Measurements from ENCODE around the gene GK.
"Not testable (repeated sequence)": the region's sequence is repeated elsewhere in the genome, so short reads cannot be mapped to it uniquely, and the experiment has no call there.

The GK gene

DNA sequence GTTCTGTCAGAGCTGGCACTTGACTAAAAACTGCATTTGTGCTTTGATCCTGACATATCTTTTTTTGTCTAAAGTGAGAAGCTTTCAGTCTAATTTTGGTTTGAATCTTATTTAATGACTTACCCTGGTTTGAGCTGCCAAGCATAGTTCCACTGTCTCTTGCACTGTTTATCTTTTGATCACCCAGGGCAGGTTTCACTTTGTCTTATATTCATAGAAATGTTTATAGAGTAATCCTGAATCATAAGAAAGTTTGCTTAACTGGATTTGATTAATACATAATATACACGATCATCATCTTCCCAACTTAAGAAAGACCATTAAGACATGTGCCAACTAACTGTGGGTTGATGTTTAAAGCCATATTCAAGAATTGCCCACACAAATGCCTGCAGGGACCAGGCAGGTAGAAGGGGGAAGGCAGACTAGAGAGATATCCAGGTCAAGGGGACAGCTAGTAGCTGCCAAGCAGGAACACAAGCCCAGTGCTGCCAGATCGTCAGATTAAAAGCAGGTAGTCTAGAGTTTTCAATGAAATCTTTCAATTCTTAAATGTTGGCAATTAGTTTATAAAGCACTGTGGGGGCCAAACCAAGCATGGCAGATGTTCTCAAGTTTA lies 1.9 kb downstream of the GK start:
- DNase-seq, result no peak

DNA sequence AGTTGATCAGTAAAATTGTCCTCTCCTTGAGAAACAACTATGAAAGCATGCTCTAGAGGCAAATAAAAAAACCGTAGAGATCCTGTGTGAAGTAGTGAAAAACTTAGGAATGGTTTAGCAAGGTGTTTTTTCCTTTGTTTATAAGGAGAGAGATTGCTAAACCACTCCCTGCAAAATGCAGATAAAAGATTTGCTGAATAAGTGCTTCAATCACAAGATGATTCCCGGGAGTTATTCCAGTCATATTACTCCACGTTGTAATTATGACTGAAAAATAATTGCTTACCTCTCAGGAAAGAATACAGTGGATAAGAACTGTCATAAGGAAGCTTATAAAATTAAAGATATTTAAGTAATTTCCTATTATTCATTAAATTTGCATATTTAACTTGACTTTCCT lies 2.8 kb downstream of the GK start:
- DNase-seq, result no peak

- no peak for DNase-seq
Measured at GRCh38 chrX:30657196-30658161, 4.3 kb downstream of the GK start.

DNA sequence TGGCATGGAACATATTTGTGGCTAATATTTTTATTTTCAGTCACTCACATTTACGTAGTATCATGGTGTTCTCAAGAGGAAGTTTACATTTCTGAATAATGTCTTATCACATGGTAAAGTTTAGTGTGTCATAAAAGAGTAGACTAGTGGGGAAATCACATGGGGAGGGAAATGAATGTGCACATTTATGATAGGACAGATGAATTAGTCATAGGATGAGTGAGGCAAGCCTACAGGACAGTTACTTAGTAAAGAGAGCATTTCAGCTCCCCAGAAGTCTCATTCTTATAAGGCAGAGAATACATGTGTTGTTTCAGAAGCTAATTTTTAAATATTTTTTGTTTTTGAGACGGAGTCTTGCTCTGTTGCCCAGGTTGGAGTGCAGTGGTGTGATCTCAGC lies 6.2 kb downstream of the GK start:
- no peak for DNase-seq

GRCh38 chrX:30661228-30661627 lies 8.0 kb downstream of the GK start:
- DNase-seq, result no peak

DNA sequence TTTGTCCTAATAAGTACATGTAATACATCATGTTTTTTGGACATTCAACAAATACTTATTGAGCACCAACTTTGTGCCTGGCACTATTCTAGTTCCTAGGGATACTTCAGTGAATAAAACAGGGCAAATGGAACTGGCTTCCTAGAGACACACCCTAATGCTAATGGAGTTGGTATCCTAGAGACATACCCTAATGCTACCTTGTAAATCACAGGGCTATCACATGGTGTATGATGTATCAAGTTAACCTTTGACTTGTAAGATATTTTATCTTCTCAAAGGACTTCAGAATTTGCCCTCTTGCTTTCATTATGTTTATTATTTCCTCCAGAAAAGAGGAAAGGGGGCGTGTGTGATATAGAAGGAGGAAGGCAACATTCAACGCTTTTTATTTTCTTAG lies 10.1 kb downstream of the GK start:
- no peak for DNase-seq

GRCh38 chrX:30665471-30665870 lies 12.2 kb downstream of the GK start:
- no peak for DNase-seq

DNA sequence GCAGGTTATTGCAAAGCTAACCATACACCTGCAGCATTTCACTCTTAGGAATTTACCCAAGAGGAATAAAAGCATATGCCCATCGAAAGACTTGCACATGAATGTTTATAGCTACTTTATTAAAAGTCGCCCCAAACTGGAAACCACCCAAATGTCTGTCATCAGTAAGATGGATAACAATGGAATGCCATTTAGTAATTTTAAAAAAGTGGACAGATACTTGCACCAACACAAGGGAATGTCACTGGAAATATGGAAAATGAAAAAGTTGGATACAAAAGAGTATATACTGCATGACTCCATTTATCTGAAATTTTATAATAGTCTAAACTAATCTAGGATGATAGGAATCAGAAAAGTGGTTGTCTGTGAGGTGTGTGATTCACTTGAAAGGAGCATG lies 12.9 kb downstream of the GK start:
- DNase-seq, result no peak

DNA sequence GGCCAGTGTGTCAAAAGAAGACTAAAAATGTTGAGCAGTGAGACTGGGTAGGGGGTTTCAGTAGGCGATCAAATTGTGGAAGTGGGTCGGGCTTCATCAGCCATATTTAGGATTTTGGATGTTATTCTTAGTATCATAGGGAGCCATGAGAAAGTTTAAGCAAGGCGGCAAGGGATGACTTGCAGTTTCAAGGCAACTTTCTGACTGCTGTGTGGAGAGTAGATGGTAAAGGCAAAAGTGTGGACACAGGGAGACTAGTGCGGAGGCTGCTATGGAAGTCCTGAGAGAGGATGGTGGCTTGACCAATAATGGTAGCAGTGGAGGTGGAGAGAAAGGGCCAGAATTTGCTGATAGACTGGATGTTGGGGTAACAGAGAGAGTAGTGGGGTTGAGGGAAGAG lies 15.4 kb downstream of the GK start:
- no peak for DNase-seq

- not testable (repeated sequence) for DNase-seq
Measured at GRCh38 chrX:30671189-30671588, 18.0 kb downstream of the GK start.

DNA sequence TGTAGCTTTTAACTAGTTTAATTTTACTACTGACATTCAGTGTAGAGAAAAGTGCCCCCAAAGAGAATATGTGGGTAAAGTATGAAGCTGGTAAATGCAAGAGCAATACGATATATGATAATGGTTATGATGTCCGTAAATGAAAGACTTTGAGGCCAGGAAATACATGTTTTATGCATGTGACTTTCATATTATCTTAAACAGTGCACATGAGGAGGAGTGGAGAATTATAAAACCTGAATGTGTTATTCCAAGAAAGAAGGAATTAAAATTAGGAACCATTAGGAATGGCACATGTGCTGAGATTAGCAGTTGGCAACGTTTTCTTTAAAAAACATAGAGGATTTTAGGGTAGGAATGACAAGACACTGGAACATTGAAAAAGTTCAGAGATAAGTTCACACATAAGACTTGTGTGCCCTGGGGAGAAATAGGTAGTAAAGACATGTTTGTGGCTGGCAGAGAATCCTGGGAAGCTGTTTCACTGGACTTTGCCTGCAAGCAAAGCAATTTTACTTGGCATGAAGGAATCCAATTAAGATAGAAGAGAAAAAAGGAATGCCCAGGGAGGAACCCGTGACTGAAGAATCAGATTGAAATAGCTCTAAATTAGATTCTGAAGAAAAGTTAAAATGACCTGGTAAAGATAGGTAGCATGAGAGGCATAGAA lies 20.0 kb downstream of the GK start:
- no peak for DNase-seq

DNA sequence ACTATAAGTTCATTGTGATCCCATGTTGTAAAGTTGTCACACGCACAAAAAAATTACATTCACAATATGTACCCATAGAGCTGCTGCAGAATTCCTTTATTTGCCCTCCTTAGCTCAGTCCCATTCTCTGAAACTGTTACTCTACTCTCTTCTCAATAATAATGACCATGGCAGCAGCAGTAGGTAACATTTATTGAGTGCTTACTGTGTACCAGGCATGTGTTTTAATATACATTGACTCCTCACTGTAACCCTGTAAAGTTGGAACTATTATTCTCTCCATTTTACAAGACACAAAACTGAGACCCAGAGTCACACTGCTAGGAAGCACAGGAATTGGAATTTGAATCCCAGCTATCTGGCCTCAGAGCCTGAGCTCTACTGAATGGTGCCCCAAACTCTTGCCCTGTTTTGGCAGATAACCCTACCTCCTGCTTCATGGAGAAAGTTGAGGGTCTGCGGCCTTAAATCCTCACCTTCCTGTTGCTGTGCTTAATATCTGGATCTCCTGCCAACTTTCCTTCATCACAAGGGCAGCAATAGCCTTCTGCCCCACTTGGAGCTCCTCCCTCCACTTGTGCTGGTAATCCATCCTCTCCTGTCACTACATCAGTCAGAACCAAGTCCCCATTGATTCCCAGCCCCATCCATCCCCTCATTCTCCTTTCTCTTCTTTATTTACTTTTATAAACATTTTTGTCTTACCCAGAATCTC lies 20.8 kb downstream of the GK start:
- no peak for DNase-seq

GRCh38 chrX:30674799-30675198 lies 21.6 kb downstream of the GK start:
- no peak for DNase-seq

DNA sequence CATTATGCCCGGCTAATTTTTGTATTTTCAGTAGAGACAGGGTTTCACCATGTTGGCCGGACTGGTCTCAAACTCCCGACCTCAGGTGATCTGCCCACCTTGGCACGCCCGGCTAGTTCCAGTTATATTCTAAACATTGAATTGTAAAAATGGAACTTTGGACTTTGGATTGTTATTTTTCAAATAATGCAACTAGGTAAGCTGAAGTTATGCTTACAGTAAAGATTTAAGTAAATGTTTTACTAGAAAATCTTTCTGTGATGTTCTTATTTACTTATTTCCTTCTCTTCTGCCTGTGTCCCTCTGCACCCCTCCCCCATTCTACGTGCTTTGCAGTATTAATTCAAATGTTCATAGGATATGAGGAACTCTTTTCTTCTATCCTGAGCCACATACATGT lies 26.1 kb downstream of the GK start:
- DNase-seq, result no peak

GRCh38 chrX:30680618-30681017 lies 27.4 kb downstream of the GK start:
- DNase-seq, result no peak

DNA sequence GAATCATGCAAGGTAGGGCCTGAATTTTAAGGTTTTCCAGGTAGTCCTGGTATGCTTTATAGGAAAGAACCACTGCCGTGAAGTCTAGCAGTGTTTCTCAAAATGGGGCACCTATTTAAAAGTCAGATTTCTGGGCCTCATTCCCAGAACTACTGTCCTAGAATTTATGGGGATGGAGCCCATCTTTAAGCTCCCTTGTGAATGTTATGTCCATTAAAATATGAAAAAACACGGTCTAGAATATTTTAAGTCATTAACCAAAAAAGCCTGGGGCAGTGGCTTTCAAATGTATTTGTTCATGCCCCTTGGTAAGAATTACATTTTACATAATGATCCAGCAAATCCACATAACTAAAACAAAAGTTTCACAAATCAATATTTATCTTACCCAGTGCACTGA lies 35.4 kb downstream of the GK start:
- no peak for DNase-seq

DNA sequence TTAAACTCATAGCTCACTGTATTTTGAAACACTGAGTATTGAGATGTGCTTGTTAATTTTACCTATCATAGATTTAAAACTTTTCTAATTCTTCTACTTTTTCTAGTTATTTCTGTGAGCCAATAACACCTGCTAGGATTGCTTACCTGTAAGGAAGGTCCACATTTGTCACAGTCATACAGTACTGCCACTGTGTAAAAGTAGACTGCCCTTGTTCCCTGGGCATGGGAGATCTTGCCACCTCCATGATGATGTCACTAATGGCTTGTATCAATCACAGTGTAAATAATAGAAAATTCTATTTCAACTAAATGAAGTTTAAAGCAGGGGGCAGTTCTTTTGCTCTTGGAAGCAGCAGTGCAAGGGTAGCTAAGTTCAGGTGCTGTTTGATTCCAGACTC lies 35.9 kb downstream of the GK start:
- DNase-seq, result no peak

GRCh38 chrX:30690330-30690729 lies 37.1 kb downstream of the GK start:
- no peak for DNase-seq

DNA sequence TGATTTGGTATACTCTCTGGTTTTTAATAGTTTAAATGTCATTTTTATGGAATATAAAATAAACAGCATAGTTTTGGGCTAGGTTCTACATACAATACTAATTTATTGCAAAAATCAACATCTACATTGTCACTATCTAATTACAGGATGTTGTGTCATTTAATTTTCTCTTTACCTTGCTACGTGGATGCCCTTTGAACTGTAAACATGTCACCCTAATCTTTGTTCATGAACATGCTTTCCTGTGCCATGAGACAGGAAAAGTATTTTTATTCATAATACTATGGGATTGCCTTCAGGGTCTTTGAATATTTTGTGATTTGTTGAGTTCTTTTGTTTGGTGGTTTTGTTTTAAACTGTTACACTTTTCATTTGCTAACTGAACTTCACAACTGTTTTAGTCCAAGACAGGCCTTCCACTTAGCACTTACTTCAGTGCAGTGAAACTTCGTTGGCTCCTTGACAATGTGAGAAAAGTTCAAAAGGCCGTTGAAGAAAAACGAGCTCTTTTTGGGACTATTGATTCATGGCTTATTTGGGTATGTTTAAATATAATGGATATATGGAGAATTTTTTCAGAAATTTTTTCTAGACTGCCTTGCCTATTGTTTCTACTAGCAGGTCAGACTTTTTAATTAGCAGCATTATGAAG lies 40.9 kb downstream of the GK start:
- DNase-seq, result no peak

DNA sequence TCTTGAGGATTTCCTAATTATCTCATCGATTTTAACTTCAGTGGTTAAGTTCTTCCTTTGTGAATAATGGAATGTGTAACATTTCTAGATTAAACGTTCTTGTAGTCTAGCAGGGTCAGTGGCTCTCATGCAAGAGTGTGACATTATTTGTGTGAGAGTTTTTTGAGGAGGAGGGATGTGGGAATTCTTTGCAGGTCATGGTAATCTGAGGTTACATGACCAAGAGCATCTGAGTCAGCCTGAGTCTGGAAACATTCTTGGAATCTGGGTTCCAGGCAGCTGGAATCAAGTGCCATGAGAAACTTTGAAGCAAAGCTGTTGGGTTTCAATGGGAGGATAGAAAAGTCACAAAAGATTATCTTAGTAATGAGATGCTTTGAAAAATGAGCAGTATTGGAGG lies 49.5 kb downstream of the GK start:
- DNase-seq, result no peak

- DNase-seq, result no peak
Measured at GRCh38 chrX:30706216-30706775, 53.1 kb downstream of the GK start.

DNA sequence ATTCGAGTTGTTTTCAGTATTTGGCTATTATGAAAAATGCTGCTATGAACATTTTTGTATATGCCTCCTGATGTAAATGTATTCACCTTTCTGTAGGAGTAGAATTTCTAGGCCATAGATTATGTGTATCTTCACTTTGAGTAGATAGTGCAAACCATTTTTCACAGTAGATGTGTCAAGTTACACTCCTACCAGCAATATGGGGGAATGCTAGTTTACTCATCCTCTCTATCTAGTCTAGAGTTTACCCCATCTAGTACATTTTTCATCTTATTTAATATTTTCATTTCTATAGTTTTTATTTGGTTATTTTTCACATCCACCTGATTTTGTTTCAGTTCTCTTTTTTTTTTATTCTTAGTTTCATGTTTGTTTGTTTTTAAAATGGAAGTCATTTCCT lies 59.0 kb downstream of the GK start:
- DNase-seq, result no peak
